Stimulated activated naive CD4-positive, alpha-beta T cell (primary cell): ENCODE measurements around the gene TMPRSS9.
"Not testable (repeated sequence)": the region's sequence is repeated elsewhere in the genome, so short reads cannot be mapped to it uniquely, and the experiment has no call there.

Source experiments
- DNase-seq, 6 experiments: peaks; one replicate each; lab custom pipeline; 2025; lab: John Stamatoyannopoulos, UW

TMPRSS9 gene

GRCh38 chr19:2392366-2392765, 32.3 kb downstream of the TMPRSS9 start:
- DNase-seq: no peak

- not testable (repeated sequence) for DNase-seq
These were observed 32.8 kb downstream of the TMPRSS9 start for GRCh38 chr19:2392899-2393298.

- DNase-seq: no peak
These were observed 34.0 kb downstream of the TMPRSS9 start for GRCh38 chr19:2394054-2394441.

- peak in 1 of 6 experiments; percentile 18 for DNase-seq
These were observed 34.6 kb downstream of the TMPRSS9 start for GRCh38 chr19:2394442-2395292.

GRCh38 chr19:2395293-2395829, 35.3 kb downstream of the TMPRSS9 start:
- not testable (repeated sequence) for DNase-seq

- not testable (repeated sequence) for DNase-seq
These were observed 37.1 kb downstream of the TMPRSS9 start for GRCh38 chr19:2397173-2397572.

- DNase-seq: no peak
These were observed 38.8 kb downstream of the TMPRSS9 start for GRCh38 chr19:2398735-2399305.

- DNase-seq: no peak
These were observed 39.5 kb downstream of the TMPRSS9 start for GRCh38 chr19:2399582-2399981.

- no peak for DNase-seq
These were observed 48.2 kb downstream of the TMPRSS9 start for GRCh38 chr19:2408247-2408646.

GRCh38 chr19:2409352-2409912, 49.4 kb downstream of the TMPRSS9 start:
- DNase-seq: no peak

- DNase-seq: no peak
These were observed 50.0 kb downstream of the TMPRSS9 start for GRCh38 chr19:2410023-2410422.

- no peak for DNase-seq
These were observed 51.6 kb downstream of the TMPRSS9 start for GRCh38 chr19:2411709-2412108.

GRCh38 chr19:2412449-2412848, 52.4 kb downstream of the TMPRSS9 start:
- DNase-seq: no peak

- DNase-seq: no peak
These were observed 53.1 kb downstream of the TMPRSS9 start for GRCh38 chr19:2413159-2413558.

GRCh38 chr19:2413629-2414028, 53.6 kb downstream of the TMPRSS9 start:
- no peak for DNase-seq

GRCh38 chr19:2415281-2415972, 55.4 kb downstream of the TMPRSS9 start:
- no peak for DNase-seq

- DNase-seq: no peak
These were observed 55.9 kb downstream of the TMPRSS9 start for GRCh38 chr19:2415973-2416319.

GRCh38 chr19:2416321-2417097, 56.4 kb downstream of the TMPRSS9 start:
- no peak for DNase-seq

- not testable (repeated sequence) for DNase-seq
These were observed 57.4 kb downstream of the TMPRSS9 start for GRCh38 chr19:2417436-2417835.

GRCh38 chr19:2417881-2418406, 57.9 kb downstream of the TMPRSS9 start:
- no peak for DNase-seq

GRCh38 chr19:2419754-2420153, 59.7 kb downstream of the TMPRSS9 start:
- no peak for DNase-seq
